A549 (cell line): Measurements from ENCODE around the gene SLC15A5.

Experiments
- CEBPB ChIP-seq, 2 experiments: fragments of >200 bp in 1 of 2; sonication (Bioruptor Twin) in 1 of 2; formaldehyde crosslinking in 1 of 2; IDR thresholded peaks; 2 replicates each; pipeline ENCODE4 v1.6.1; 2012 to 2016
- CTCF ChIP-seq: fragments of >200 bp; sonication (Bioruptor Twin); formaldehyde crosslinking; IDR thresholded peaks from 3 replicates; pipeline ENCODE4 v1.5.1; 2016
- FOSL2 ChIP-seq, 2 experiments: fragments of 450-650 bp in 1 of 2; fragments of >200 bp in 1 of 2; sonication (Bioruptor Twin) in 1 of 2; formaldehyde crosslinking; IDR thresholded peaks; 2 replicates each; pipeline versions ENCODE4 v1.5.0 to v1.6.1; 2016 to 2020; ENCODE audit warnings: mild to moderate bottlenecking in 1 of 2, moderate library complexity in 1 of 2
- MAX ChIP-seq: IDR thresholded peaks from 2 replicates; pipeline ENCODE4 v1.6.1; 2012
- MAZ ChIP-seq: fragments of 150-350 bp; IDR thresholded peaks from 2 replicates; pipeline ENCODE4 v1.6.1; 2014; ENCODE audit warnings: antibody characterized with exemption, low read depth, low read length, borderline replicate concordance
- NFE2L2 ChIP-seq: fragments of 150-350 bp; conservative IDR thresholded peaks from 2 replicates; pipeline ENCODE4 v1.6.1; 2014; ENCODE audit warnings: low read length
- POLR2A ChIP-seq: IDR thresholded peaks from 2 replicates; pipeline ENCODE4 v1.6.1; 2012; ENCODE audit warnings: mild to moderate bottlenecking, low read length
- RAD21 ChIP-seq, 2 experiments: fragments of >200 bp in 1 of 2; sonication (Bioruptor Twin) in 1 of 2; formaldehyde crosslinking in 1 of 2; IDR thresholded peaks in 1 of 2; conservative IDR thresholded peaks in 1 of 2; 2 replicates in 1 of 2; 3 replicates in 1 of 2; pipeline ENCODE4 v1.6.1; 2012 to 2018; ENCODE audit warnings: inconsistent platforms in 1 of 2
- RCOR1 ChIP-seq: fragments of 150-350 bp; IDR thresholded peaks from 2 replicates; pipeline ENCODE4 v1.6.1; 2014; ENCODE audit warnings: antibody characterized with exemption, low read length, low read depth
- REST ChIP-seq: fragments of 200-600 bp; sonication (generic); IDR thresholded peaks from 2 replicates; pipeline ENCODE4 v1.6.1; 2016; ENCODE audit warnings: antibody characterized with exemption, mild to moderate bottlenecking, moderate library complexity
- RFX5 ChIP-seq: fragments of 450-650 bp; IDR thresholded peaks from 2 replicates; pipeline ENCODE4 v1.7.1; 2014; ENCODE audit warnings: antibody characterized with exemption, mild to moderate bottlenecking, moderate library complexity
- RNF2 ChIP-seq: fragments of 200-600 bp; sonication (generic); IDR thresholded peaks from 2 replicates; pipeline ENCODE4 v1.6.1; 2016; ENCODE audit warnings: low read depth, mild to moderate bottlenecking, antibody characterized with exemption, moderate library complexity, borderline replicate concordance
- SMC3 ChIP-seq: fragments of >200 bp; sonication (Bioruptor Twin); formaldehyde crosslinking; IDR thresholded peaks from 3 replicates; pipeline ENCODE4 v1.6.1; 2018; ENCODE audit warnings: inconsistent platforms
- SREBF2 ChIP-seq: fragments of 450-650 bp; IDR thresholded peaks from 2 replicates; pipeline ENCODE4 v1.6.1; 2014; ENCODE audit warnings: mild to moderate bottlenecking, moderate library complexity

GRCh38 chr12:16323638-16324037 is 46.2 kb upstream of the SLC15A5 start:
- TF ChIP-seq CTCF, result no peak
- TF ChIP-seq MAZ, result no peak
- TF ChIP-seq RNF2, result no peak
- no peak for TF ChIP-seq RAD21 (conservative IDR thresholded peaks at IDR 0.05 in 1 of 2, IDR thresholded peaks at IDR 0.05 in 1 of 2)
- no peak for TF ChIP-seq FOSL2 (IDR thresholded peaks at IDR 0.05)
- TF ChIP-seq FOSL2 (CRISPR knock-in tag; IDR thresholded peaks at IDR 0.05), result no peak
- no peak for TF ChIP-seq REST
- TF ChIP-seq NFE2L2, result no peak
- no peak for TF ChIP-seq POLR2A
- no peak for TF ChIP-seq RCOR1
- TF ChIP-seq SREBF2, result no peak
- TF ChIP-seq MAX, result no peak
- TF ChIP-seq CEBPB (IDR thresholded peaks at IDR 0.05), result no peak
- TF ChIP-seq SMC3, result no peak
- no peak for TF ChIP-seq RFX5
